Measurements from ENCODE around the gene HSD17B1.

DNA sequence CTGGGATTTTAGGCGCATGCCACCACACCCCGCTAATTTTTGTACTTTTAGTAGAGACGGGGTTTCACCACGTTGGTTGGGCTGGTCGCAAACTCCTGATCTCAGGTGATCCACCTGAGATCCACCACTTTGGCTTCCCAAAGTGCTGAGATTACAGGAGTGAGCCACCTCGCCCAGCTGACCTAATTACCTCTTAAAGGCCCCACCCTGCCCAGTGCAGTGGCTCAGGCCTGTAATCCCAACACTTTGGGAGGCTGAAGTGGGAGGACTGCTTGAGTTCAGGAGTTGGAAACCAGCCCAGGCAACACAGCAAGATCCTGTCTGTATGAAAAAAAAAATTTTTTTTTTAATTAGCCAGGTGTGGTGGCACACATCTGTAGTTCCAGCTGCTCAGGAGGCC is 6.4 kb downstream of the HSD17B1 start:
- TF ChIP-seq CTCF (IDR thresholded peaks at IDR 0.05) (no peak), POLR2A (IDR thresholded peaks at IDR 0.05) (no peak)
